ENCODE data around the gene RIBC2. TPM values are rescaled to one million over a fixed set of nuclear protein-coding genes. Genes with fewer than 3 reads are reported as not detected.

RIBC2 gene
- polyA plus RNA-seq, 1 of the 3 experiments (the other 2 are of a cell fraction) = not detected

DNA sequence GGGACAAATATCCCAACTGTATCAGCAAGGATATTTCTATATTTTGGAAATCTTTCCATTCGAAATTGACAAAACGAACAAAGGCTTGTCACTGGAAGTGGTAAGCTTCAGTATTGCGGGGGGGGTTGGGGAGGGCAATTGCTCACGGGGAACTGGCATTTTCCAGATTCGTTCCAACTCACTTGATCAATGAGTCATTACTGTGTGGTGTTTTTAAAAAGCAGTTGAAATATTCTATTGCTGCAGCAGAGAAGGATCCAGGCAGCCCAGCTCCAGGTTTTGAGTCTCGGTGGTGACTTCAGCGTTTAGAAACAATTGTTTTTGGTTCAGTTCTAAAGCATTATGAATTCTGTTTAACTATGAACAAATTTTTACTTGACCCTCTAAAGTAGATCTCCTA is 55.4 kb downstream of the RIBC2 start:
- Histone ChIP-seq H3K79me2 (ENCODE audit: insufficient read depth) (no peaks in the 10 kb centered on the region), H3K4me1 (ENCODE audit: control insufficient read depth in 1 of 2, insufficient read depth in 2 of 2, low read depth in 1 of 2, low read length in 1 of 2) (peaks cover 8 to 10% of the 10 kb centered on the region in 2 experiments), H2AFZ (ENCODE audit: low read depth) (peak overlapping the region; percentile 43; the same call in 1 of the 2 replicates), H3K9me2 (no peaks in the 10 kb centered on the region), H3K4me2 (no peak overlapping the region), H4K20me1 (ENCODE audit: insufficient read depth) (no peaks in the 10 kb centered on the region), H3K9me3 (no peaks in the 10 kb centered on the region), H3K36me3 (replicated peaks in 1 of 2; ENCODE audit: control insufficient read depth in 1 of 2, insufficient read depth in 2 of 2, low read length in 1 of 2) (no peaks in the 10 kb centered on the region), H3K27me3 (ENCODE audit: insufficient read depth) (no peaks in the 10 kb centered on the region), H3K9ac (no peak overlapping the region), H3K27ac (ENCODE audit: low read depth in 2 of 2, low read length in 1 of 2) (peak overlapping the region; percentile 33 to 84; a peak in 2 of 4 replicates), H3K4me3 (ENCODE audit: low read depth in 2 of 2, low read length in 1 of 2) (no peak overlapping the region), H3F3A (replicated peaks; ENCODE audit: insufficient read depth) (peaks cover 5% of the 10 kb centered on the region)
- 66% methylated on average over 7 of the region's 7 CpGs for WGBS (ENCODE audit: low lambda C conversion rate)
- ChIA-PET CTCF (no interaction called here), POLR2A (no interaction called here)
- no peak for DNase-seq
- TF ChIP-seq, protein P1, sequence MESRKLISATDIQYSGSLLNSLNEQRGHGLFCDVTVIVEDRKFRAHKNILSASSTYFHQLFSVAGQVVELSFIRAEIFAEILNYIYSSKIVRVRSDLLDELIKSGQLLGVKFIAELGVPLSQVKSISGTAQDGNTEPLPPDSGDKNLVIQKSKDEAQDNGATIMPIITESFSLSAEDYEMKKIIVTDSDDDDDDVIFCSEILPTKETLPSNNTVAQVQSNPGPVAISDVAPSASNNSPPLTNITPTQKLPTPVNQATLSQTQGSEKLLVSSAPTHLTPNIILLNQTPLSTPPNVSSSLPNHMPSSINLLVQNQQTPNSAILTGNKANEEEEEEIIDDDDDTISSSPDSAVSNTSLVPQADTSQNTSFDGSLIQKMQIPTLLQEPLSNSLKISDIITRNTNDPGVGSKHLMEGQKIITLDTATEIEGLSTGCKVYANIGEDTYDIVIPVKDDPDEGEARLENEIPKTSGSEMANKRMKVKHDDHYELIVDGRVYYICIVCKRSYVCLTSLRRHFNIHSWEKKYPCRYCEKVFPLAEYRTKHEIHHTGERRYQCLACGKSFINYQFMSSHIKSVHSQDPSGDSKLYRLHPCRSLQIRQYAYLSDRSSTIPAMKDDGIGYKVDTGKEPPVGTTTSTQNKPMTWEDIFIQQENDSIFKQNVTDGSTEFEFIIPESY (IDR thresholded peaks at IDR 0.05; ENCODE audit: borderline replicate concordance, low read depth) = no peak
- TF ChIP-seq, protein P2, sequence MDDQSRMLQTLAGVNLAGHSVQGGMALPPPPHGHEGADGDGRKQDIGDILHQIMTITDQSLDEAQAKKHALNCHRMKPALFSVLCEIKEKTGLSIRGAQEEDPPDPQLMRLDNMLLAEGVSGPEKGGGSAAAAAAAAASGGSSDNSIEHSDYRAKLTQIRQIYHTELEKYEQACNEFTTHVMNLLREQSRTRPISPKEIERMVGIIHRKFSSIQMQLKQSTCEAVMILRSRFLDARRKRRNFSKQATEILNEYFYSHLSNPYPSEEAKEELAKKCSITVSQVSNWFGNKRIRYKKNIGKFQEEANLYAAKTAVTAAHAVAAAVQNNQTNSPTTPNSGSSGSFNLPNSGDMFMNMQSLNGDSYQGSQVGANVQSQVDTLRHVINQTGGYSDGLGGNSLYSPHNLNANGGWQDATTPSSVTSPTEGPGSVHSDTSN (IDR thresholded peaks at IDR 0.05) = peak; percentile 46
- TF ChIP-seq TCF12 (IDR thresholded peaks at IDR 0.05) = peak; percentile 39
- peak; percentile 24; the same call in 1 of the 2 replicates for TF ChIP-seq JUND (IDR thresholded peaks at IDR 0.05)
- TF ChIP-seq TAF1 (IDR thresholded peaks at IDR 0.05; ENCODE audit: borderline replicate concordance, low read depth, low read length) = no peak
- no peak for TF ChIP-seq MEF2A (IDR thresholded peaks at IDR 0.05; ENCODE audit: borderline replicate concordance, low read depth)
- TF ChIP-seq FOSL2 (IDR thresholded peaks at IDR 0.05; ENCODE audit: borderline replicate concordance, low read depth) = peak; percentile 61; the same call in 1 of the 2 replicates
- no peak for TF ChIP-seq FOXM1 (IDR thresholded peaks at IDR 0.05; ENCODE audit: low read depth)
- no peak for TF ChIP-seq GATA2 (CRISPR knock-in tag; IDR thresholded peaks at IDR 0.05)
- TF ChIP-seq EP300 (IDR thresholded peaks at IDR 0.05; ENCODE audit: borderline replicate concordance in 1 of 2, low read depth in 1 of 2, low read length in 1 of 2) = peak in 1 of 2 experiments; percentile 24; a peak in 1 of 4 replicates
- TF ChIP-seq CHD2 (IDR thresholded peaks at IDR 0.05; ENCODE audit: low read length, partially characterized antibody) = no peak
- TF ChIP-seq ELF1 (IDR thresholded peaks at IDR 0.05) = no peak
- no peak for TF ChIP-seq SIN3A (IDR thresholded peaks at IDR 0.05; ENCODE audit: borderline replicate concordance, low read depth, low read length)
- TF ChIP-seq, protein P3, sequence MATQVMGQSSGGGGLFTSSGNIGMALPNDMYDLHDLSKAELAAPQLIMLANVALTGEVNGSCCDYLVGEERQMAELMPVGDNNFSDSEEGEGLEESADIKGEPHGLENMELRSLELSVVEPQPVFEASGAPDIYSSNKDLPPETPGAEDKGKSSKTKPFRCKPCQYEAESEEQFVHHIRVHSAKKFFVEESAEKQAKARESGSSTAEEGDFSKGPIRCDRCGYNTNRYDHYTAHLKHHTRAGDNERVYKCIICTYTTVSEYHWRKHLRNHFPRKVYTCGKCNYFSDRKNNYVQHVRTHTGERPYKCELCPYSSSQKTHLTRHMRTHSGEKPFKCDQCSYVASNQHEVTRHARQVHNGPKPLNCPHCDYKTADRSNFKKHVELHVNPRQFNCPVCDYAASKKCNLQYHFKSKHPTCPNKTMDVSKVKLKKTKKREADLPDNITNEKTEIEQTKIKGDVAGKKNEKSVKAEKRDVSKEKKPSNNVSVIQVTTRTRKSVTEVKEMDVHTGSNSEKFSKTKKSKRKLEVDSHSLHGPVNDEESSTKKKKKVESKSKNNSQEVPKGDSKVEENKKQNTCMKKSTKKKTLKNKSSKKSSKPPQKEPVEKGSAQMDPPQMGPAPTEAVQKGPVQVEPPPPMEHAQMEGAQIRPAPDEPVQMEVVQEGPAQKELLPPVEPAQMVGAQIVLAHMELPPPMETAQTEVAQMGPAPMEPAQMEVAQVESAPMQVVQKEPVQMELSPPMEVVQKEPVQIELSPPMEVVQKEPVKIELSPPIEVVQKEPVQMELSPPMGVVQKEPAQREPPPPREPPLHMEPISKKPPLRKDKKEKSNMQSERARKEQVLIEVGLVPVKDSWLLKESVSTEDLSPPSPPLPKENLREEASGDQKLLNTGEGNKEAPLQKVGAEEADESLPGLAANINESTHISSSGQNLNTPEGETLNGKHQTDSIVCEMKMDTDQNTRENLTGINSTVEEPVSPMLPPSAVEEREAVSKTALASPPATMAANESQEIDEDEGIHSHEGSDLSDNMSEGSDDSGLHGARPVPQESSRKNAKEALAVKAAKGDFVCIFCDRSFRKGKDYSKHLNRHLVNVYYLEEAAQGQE (IDR thresholded peaks at IDR 0.05; ENCODE audit: low read depth, low read length) = no peak
- TF ChIP-seq POLR2AphosphoS5 (IDR thresholded peaks at IDR 0.05; ENCODE audit: low read depth, low read length) = no peak
- no peak for TF ChIP-seq FOXJ3 (CRISPR knock-in tag; IDR thresholded peaks at IDR 0.05)
- no peak for TF ChIP-seq RCOR1 (IDR thresholded peaks at IDR 0.05; ENCODE audit: low read length)
- TF ChIP-seq RAD21 (IDR thresholded peaks at IDR 0.05; ENCODE audit: low read length) = no peak
- TF ChIP-seq YY1 (IDR thresholded peaks at IDR 0.05; ENCODE audit: low read depth) = no peak
- TF ChIP-seq SMC3 (IDR thresholded peaks at IDR 0.05; ENCODE audit: low read depth, low read length) = no peak
- TF ChIP-seq, protein P4, sequence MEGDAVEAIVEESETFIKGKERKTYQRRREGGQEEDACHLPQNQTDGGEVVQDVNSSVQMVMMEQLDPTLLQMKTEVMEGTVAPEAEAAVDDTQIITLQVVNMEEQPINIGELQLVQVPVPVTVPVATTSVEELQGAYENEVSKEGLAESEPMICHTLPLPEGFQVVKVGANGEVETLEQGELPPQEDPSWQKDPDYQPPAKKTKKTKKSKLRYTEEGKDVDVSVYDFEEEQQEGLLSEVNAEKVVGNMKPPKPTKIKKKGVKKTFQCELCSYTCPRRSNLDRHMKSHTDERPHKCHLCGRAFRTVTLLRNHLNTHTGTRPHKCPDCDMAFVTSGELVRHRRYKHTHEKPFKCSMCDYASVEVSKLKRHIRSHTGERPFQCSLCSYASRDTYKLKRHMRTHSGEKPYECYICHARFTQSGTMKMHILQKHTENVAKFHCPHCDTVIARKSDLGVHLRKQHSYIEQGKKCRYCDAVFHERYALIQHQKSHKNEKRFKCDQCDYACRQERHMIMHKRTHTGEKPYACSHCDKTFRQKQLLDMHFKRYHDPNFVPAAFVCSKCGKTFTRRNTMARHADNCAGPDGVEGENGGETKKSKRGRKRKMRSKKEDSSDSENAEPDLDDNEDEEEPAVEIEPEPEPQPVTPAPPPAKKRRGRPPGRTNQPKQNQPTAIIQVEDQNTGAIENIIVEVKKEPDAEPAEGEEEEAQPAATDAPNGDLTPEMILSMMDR (IDR thresholded peaks at IDR 0.05) = no peak
- TF ChIP-seq, protein P5, sequence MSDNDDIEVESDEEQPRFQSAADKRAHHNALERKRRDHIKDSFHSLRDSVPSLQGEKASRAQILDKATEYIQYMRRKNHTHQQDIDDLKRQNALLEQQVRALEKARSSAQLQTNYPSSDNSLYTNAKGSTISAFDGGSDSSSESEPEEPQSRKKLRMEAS (IDR thresholded peaks at IDR 0.05; ENCODE audit: low read depth) = no peak
- TF ChIP-seq RFX5 (IDR thresholded peaks at IDR 0.05; ENCODE audit: low read length) = no peak
- peak; percentile 19; the same call in 1 of the 2 replicates for TF ChIP-seq NFIC (IDR thresholded peaks at IDR 0.05; ENCODE audit: borderline replicate concordance)
- TF ChIP-seq EZH2phosphoT487 (IDR thresholded peaks at IDR 0.05; ENCODE audit: borderline replicate concordance, low read depth) = no peak
- TF ChIP-seq GABPA (IDR thresholded peaks at IDR 0.05; ENCODE audit: low read depth) = no peak
- TF ChIP-seq MXI1 (IDR thresholded peaks at IDR 0.05; ENCODE audit: low read depth, low read length) = no peak

Data from SK-N-SH (cell line).